Right lung (tissue), 5 donors: Measurements from ENCODE around the gene TFB1M. TPM values are rescaled to one million over a fixed set of nuclear protein-coding genes. Genes with fewer than 3 reads are reported as not detected.

ENCODE experiments used
- DNase-seq, 2 donors: peaks; one replicate each; pipeline ENCODE4 v3.0.0-alpha.2; 2013
- polyA plus RNA-seq, 5 donors: library from polyadenylated mRNA; unstranded; fragments of 120-200 nt; gene quantifications; one replicate each; pipeline versions ENCODE4 v1.2.1 to v1.2.3, GENCODE V29; 2013; ENCODE audit warnings: inconsistent platforms in 1 of 5, low replicate concordance in 1 of 5; ENCODE audit not compliant: insufficient read length in 5 of 5, insufficient read depth in 1 of 5

TFB1M gene
- polyA plus RNA-seq, 5 donors: 18.2 to 28.0 (median 25.7) TPM

DNA sequence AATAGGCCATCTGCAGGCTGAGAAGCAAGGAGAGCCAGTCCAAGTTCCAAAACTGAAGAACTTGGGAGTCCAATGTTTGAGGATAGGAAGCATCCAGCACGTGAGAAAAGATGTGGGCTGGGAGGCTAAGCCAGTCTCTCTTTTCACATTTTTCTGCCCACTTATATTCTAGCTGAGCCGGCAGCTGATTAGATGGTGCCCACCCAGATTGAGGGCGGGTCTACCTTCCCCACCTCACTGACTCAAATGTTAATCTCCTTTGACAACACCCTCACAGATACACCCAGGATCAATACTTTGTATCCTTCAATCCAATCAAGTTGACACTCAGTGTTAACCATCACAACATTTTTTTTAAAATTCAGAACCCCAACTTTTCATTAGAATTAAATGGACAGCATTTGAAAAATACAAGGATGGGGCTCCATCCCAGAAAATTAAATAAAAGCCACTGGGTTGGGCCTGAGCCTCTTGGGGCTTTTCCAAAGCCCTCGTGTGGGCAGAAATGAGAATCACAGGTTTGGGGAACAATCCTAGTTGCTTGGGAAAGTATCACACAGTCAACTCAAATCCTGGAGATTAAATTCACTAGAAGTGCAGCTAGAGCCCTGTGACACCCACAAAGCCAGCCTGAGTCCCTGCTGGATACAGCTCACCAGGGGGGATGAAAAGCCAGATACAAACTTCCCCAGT, 48.3 kb downstream of the TFB1M start:
- no peak for DNase-seq

DNA sequence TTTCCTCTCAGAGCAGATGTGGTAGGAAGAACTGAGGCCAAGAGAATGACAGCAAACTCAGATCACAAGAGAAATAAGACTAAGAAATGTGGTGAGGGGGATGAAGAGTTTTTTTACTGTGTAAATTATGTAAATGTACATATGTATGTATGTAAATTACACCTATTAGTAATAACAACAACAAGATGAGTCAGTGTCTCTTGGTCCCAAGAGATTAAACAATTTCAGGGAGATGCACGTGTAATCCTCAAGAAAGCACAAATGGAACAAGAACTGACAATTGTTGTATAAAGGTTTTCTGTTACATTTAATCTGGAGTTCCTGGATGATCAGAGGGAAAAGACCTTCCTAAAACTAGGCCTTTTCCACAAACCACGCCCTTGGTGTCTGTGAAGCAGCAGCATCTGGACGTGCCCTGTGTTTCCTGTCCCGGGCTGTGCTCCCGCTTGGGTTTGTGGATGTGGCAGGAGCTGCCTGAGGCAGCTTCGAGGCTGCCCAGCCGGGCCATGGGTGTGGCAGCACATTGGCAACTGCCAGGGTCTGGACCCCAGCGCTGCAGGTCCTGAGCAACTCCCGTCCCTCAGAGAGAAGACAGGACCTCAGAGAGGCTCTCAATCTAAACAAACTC, 49.5 kb downstream of the TFB1M start:
- no peak for DNase-seq

DNA sequence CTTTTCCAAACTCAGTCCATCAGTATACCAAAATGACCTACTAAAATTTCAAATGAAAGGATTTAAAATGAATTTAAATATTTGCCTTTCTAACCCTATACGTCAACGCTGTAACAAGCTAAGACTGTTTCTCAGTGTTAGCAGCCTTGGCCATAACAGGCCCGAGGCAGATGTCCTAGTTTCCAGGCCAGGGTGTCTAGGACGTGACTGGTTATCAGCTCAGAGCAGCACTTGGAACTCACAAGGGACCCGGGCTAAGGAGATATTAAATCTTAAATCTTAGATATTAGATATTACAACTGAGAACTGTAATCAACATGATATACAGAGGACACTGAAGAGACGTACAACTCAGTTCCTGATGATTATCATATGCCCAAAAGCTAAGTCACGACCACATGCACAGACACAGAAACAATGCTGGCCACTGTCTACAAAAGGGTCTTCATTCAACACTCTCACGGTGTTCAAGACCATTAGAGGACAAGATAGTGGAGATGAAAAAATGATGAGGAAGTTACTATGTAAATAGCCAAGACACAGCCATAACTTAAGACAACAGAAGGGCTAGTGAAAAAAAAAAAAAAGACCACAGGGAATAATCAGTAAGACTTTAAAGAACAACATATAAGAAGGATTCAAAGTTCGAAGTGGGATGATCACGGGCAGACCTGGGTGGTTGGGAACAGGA, 50.8 kb downstream of the TFB1M start, which contains the start of gene CLDN20:
Gene CLDN20 (plus strand): TSS at position 641 of the 691 bp plus-strand sequence. CDS start 11,707 bp downstream, outside the sequence.
- DNase-seq: no peak

DNA sequence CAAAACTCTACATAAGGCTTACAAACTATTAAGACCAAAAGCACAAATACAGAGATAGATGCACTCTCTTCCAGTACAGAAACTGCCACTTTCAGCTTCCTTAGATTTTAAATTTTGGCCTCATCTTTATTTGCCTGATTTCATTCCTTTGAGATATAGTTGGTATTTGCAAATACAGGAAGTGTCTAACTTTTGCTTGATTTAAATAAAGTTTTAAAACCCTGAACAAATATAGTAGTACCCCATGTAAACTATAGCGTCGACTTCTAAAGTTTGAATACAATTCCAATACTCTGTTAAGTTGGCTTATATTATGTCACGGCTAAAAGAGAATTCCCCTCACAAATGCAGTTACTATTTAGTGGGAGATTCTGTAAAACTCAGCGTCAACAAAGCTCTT, 51.6 kb downstream of the TFB1M start:
- no peak for DNase-seq

DNA sequence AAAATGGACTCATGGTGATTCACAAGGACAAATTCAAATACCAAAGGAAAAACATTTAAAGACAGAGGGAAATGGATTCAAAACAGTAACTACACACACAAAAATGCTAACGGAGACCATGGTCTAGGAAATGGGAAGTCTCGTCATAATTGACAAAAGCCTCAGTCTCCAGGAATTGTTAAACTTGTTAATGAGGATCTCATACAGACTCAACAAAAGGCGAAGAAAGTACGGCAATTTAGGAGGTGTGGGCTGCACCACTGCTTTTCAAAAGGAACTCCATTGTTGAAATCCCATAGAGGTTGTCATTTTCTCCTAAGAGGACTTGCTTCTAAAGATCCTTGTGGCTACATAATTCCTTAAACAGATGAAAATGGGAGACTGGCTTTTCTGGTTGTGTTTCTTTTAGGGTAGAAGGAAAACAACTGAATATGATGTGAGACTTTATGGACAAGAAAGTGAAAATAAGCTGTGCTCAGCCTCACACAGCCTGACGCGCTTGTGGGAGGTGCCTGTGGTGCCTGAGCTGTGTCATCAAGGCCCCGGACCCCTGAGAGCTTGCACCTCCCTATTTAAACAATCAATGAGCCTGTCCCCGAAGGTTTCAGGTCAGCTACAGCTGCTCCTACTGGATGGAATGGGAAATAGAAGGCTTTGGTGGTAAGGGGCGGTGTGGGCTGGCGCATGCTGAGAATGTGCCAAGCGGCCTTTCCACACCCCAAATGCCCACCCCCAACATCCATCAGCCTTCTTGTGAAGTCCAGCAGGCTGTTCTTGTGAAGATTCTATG, 53.0 kb downstream of the TFB1M start:
- DNase-seq: no peak

DNA sequence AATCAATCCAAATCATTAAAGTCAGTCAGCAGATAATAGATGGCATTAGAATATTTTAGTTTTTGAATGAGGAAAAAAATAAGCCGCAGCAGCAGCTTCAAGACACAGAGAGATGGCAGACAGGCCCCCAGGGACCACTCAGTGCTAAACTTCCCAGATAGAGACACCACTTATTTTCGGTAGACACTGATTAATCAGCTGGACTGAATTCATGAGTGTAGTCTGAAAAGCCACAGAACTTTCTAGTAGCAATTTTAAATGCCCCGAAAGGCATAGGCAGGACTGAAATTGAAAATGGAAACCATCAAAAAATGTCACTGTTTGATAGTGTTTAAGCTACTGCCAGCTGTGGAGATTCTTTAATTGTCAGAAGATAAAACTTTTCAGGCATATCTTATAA, 53.6 kb downstream of the TFB1M start:
- DNase-seq: no peak

DNA sequence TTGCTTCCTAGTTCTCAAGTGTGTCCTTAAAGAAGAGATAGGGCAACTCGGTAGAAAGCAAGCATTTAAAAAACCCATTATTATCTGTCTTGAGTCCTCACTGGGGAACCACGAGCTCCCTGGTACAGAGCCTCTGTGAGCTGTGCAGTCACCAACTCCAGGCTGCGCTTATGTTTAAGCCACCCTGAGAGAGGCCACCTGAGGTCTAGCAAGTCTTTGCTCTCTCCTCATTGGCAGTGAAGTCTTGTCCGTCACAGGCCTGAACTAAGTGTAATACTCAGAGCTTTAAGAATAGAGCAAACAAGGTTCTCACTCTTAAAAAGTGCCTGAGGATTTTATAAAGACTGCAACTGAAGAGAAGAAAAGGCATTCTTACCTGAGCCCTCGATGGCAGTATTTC, 54.4 kb downstream of the TFB1M start:
- no peak for DNase-seq

DNA sequence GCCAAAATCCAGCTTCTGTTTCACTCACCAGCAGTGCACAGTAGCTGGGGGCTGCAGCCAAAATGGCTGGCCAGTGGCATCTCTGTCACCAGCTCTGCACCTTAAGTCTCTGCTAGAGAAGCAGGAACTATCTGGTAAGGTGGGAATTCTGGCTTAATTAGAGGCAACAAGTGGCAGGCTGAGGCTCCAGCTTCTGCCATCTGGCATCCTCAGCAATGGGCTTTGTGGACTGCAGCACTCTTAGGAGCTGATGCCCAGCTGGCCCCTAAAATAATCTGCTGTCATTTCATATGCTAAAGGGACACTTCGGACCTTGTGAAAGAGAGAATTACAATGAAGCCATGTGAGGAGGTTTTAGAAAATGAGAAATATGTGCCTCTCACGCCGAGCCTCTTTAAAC, 55.1 kb downstream of the TFB1M start:
- no peak for DNase-seq

DNA sequence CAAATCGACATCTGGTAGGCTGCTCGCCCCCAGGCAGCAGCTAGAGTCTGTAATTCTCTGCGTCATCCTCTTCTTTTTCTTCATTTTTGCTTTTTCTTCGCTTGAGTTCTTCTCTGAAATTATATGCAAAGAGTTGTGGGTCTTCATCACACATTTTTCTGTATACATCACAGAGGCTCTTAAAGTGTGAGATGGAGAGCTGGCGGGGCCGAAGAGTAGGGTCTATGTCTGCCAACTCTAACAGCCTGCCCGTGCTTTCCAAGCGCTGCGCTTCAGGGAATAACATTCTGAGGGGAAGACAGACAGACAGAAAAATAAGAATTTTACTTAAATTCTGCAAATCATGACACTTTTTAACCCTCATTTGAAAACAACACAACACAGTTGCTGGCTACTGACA, 56.5 kb downstream of the TFB1M start:
- DNase-seq: no peak

DNA sequence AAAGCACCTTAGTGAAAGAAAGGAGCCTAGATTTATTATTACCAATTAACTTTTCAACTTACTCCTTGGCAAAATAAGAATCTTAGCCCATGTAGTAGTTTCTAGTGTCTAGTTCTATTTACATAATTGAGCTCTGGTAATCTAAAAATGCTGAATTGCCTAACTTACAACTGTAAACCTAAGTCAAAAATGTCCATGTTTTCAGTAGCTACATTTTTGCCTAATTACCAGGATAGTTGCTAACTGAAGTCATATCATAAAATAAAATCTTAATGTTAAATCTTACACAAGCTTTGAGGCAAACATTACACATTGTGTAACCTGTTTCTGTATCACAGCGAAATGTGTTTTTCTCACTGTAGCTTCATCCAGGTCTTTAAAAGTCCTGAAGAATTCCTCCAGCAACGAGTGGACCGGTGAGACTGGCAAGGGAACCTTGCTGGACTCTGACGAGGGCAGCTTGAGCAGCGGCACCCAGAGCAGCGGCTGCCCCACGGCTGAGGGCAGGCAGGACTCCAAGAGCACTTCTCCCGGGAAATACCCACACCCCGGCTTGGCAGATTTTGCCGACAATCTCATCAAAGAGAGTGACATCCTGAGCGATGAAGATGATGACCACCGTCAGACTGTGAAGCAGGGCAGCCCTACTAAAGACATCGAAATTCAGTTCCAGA, 58.0 kb downstream of the TFB1M start:
- no peak for DNase-seq

DNA sequence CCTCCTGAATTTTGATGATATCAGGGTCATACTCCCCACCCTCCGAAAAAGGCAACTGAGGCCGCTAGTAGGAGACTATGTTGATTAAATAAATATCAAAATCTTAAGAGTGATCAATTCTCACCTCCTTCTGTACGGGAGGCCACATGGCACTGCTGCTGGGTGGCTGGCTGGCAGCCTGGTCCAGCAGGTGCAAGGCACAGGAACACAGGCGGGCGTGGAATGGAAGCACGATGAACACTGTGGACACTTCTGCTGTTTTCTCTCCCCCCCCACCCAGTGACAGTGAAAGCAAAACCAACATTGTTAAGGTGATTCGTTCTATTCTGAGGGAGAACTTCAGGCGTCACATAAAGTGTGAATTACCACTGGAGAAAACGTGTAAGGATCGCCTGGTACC, 60.1 kb downstream of the TFB1M start:
- DNase-seq: no peak

DNA sequence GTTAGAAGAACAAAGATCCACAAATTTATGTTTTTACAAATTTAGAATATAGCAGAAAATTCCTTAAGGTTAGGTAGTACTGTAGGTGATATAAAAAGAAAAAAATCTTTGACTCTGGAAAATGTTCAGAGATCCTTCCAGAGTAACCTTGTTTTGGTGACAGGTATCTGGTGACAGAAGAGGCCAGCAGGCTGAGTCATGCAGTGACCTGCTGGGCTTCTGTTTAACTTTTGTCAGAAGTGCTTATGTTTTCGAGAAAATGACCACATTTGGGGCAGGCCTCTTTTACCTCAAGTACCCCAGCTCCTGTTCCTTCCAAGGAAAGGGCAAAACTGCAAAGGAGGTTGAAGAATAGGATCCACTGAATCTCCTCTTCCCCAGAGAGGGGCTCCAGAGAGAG, 60.9 kb downstream of the TFB1M start:
- DNase-seq: no peak

DNA sequence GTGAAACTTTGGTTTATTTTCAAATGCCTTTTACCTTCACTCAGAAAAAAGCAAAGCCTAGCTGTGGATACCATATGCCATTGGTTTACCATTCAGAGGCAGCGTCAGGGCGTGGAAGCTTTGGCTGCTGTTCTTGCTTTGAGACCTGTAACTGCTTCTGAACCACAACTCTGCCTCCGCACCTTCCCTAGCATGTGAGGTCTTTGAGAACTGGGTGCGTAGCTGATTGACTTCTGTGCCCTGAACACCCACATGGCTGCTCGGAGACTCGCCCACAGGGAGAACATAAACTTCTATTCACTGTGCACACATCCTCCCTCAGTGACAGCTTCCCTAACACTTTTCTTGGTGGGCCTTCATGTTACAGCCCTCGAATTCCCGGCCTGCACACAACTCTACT, 61.7 kb downstream of the TFB1M start:
- no peak for DNase-seq

DNA sequence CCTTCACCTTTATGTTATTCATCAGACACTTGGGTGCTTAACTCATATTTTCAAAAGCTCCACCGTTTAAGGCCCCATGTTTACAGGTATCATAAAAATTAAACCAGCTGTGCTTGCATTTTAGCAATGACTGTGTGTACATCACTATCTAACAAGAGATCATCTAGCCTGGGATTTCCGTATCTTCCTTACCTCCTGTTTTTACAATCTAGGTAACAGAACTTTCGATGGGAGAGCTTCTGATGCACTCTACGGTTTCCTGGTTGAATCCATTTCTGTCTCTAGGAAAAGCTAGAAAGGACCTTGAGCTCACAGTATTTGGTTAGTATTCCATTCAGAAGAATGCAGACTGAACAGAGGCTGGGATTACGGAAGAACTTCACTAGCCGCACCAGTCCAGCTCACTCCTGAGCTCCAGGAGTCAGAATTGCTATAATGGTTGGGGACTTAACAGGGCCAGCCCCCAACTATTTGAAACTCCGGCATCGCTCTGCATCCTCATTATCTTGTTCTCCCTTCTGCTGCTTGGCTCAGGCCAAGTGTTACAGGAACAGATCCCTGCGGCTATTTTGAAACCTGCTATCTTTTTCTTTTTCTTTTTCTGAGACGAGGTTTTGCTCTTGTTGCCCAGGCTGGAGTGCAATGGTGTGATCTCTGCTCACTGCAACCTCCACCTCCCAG, 63.4 kb downstream of the TFB1M start:
- DNase-seq: no peak

DNA sequence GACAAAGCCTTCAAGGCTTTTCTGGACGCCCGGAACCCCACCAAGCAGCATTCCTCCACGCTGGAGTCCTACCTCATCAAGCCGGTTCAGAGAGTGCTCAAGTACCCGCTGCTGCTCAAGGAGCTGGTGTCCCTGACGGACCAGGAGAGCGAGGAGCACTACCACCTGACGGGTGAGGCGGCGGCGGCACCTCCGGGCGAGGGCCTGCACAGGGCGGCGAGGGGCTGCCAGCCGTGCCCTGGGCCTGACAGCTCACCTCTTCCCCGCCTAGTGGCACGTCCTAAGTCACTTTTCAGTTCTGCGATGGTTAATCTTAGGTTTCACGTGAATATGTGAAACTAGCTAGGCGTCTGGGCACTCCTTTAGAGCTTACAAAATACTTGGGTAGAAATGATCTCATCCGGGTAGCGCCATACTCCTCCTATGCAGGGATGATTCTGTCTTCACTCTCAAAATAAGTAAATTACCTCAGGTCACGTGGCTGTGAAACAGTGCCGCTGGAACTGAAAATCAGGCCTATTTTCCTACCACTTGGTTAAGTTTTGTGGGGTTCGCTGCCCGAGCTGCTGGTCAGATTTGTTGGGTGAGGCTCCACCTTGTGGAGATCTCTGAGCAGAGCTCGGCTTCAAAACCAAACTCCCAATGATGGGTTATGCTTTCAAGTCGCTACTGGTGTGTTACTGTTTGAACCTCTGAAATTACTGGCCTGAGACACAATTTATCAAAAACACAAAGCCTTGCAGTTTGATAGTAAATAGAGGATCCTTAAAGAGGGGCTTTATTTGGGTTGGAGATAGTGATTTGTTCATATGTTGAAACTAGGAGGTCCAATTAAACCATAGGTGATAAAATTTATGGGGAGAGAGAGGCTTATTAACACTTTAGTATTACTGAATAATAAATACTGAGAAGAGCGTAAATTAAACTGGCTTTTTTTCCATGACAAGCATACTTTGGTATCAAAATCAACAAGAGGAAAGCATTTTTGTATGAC, 66.0 kb downstream of the TFB1M start:
- peak; percentile 62 to 67 for DNase-seq

DNA sequence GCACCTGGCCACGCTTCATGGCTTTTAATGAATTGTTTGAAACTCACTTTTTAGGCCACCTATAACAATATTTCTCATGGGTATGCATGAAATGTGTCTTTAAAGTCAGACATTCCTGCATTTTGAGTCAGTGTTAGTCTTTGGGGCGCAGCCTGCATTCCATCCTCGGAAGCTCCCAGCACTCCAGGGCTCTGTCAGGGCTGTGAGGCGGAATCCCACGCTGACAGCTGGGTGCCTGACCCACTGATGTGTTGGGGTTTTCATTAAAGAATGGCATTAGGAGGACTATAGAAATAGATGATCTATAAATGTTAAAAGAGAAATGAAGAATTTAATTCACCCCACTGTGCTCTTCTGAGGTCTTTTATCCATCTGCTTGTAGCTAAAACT, 66.7 kb downstream of the TFB1M start:
- DNase-seq: no peak

DNA sequence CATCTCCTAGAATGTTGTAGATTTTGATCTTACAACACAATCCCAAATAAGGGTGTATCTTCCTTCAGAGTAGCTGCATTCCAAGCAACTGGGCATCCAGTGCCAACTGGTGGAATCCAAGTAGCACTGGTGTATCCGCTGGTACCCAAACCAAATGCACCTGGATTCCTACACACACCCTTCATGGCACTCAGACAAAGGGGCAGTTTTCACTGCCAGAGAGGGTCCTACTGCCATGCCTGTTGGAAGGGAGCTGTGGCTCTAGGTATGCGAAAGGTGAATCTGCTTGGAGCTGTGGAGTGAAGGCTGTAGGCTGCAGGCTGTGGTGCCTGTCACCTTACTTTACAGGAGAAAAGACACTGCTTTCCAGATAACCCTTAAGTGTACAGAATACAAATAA, 67.5 kb downstream of the TFB1M start:
- DNase-seq: no peak

DNA sequence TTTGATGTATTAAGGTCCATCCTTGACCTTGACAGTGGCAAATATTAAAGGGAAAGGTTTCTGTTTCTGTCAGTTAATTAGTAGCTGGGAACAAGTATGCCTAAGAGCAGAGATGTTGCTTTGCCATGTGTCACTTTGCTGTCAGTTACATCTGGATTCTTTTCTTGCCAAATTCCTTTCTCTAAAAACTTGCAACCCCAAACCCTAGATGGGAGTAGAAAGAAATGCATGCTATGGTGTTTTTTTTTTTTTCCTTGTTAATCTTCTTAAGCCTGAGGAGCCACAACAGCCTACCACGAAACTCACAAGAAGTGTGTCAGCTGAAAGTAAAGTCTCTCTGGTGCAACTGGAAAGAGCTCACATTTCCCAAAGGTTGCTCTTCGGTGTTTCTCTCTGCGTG, 68.5 kb downstream of the TFB1M start:
- DNase-seq: peak; percentile 55 to 71

DNA sequence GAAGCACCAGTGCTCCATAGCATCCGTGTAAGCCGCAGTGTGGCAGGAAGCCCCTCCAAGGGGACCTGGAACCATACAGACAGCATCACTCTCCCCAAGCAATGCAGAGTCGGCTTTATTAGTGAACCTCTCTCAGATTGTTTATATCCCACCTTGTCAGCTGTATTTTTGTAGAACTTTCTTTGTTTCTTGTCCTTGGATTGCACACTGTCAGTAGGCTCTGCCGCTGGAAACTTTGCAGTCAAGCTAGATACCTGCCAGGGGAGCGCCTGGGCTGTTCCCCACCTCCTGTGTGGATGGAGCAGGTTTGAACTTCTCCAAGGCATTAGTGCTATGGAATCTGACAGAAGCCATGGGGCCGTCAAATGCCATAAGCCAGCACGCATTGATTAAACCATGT, 69.1 kb downstream of the TFB1M start:
- no peak for DNase-seq

DNA sequence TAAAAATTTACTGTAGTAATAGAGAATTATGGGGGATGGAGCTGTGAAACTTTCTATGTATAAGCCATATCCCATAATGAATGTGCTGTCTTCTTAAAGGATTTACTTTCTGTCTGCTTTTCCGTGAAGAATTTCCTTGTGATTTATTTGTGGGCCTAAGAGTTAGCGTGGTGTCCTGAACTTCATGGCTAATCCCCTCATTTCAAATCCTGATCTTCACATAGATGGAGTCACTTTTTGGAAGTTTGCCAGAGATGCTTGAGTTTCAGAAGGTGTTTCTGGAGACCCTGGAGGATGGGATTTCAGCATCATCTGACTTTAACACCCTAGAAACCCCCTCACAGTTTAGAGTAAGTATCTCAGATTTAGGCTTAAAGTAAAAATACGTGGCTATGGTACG, 69.8 kb downstream of the TFB1M start:
- no peak for DNase-seq
